Left lung (tissue), 10 donors: ENCODE results near the gene ZCCHC24. TPM values are rescaled to one million over a fixed set of nuclear protein-coding genes. Genes with fewer than 3 reads are reported as not detected.

ENCODE experiments used
- ATAC-seq: fragments of 200-7000 bp; cut with Tn5 transposase; one replicate; pipeline ENCODE4 v1.9.1; 2020; ENCODE audit warnings: moderate library complexity
- DNase-seq, 4 donors: peaks; one replicate each; pipeline ENCODE4 v3.0.0-alpha.2; 2013 to 2020
- H3K27ac ChIP-seq, 2 donors: fragments of 200-600 bp; sonication (generic) in 1 of 2; one replicate each; pipeline versions ENCODE4 v1.5.0 to v1.8.0; 2020 to 2021
- H3K27me3 ChIP-seq, 2 donors: fragments of 200-600 bp; sonication (generic) in 1 of 2; one replicate each; pipeline versions ENCODE4 v1.5.0 to v1.8.0; 2020 to 2021
- H3K36me3 ChIP-seq, 2 donors: fragments of 200-600 bp; sonication (generic) in 1 of 2; one replicate each; pipeline versions ENCODE4 v1.5.0 to v1.8.0; 2020 to 2021
- H3K4me1 ChIP-seq, 2 donors: fragments of 200-600 bp; one replicate each; pipeline ENCODE4 v1.8.0; 2021
- H3K4me3 ChIP-seq, 2 donors: fragments of 200-600 bp; sonication (generic) in 1 of 2; one replicate each; pipeline versions ENCODE4 v1.5.0 to v1.8.0; 2020 to 2021; ENCODE audit warnings: mild to moderate bottlenecking in 1 of 2
- H3K9me3 ChIP-seq, 2 donors: fragments of 200-600 bp; sonication (generic) in 1 of 2; one replicate each; pipeline versions ENCODE4 v1.5.0 to v1.8.0; 2020 to 2021
- intact Hi-C, 2 donors: fragments of 100-400 bp; cut with DNase I; formaldehyde crosslinking; loops; one replicate each; pipeline versions ENCODE4 v1.11.2 to v1.14.2; 2022
- polyA plus RNA-seq, 6 donors: library from polyadenylated mRNA; unstranded; fragments of 120-200 nt; gene quantifications; one replicate each; pipeline ENCODE4 v1.2.1, GENCODE V29; 2013; ENCODE audit not compliant: insufficient read length in 6 of 6
- total RNA-seq, 2 donors: library from RNA; stranded (reverse); fragmentation: NEBNext Ultra II Directional; extraction: Animal tissue kit (Norgen Biotek cat#: 25700); gene quantifications; one replicate each; pipeline ENCODE4 v1.2.1, GENCODE V29; 2021
- TF ChIP-seq, protein P1 (sequence below), 2 donors: fragments of 200-600 bp; sonication (generic) in 1 of 2; IDR thresholded peaks; one replicate each; pipeline versions ENCODE4 v1.5.0 to v1.8.0; 2021; ENCODE audit warnings: antibody characterized with exemption in 2 of 2
- donor health status: DM: no; HTN: yes; CAD: no.
- donor health status: DM: no; HTN: no; CAD: no.

The ZCCHC24 gene
- total and polyA plus RNA-seq, 8 donors = 28.9 to 48.3 (median 37.1) TPM

DNA sequence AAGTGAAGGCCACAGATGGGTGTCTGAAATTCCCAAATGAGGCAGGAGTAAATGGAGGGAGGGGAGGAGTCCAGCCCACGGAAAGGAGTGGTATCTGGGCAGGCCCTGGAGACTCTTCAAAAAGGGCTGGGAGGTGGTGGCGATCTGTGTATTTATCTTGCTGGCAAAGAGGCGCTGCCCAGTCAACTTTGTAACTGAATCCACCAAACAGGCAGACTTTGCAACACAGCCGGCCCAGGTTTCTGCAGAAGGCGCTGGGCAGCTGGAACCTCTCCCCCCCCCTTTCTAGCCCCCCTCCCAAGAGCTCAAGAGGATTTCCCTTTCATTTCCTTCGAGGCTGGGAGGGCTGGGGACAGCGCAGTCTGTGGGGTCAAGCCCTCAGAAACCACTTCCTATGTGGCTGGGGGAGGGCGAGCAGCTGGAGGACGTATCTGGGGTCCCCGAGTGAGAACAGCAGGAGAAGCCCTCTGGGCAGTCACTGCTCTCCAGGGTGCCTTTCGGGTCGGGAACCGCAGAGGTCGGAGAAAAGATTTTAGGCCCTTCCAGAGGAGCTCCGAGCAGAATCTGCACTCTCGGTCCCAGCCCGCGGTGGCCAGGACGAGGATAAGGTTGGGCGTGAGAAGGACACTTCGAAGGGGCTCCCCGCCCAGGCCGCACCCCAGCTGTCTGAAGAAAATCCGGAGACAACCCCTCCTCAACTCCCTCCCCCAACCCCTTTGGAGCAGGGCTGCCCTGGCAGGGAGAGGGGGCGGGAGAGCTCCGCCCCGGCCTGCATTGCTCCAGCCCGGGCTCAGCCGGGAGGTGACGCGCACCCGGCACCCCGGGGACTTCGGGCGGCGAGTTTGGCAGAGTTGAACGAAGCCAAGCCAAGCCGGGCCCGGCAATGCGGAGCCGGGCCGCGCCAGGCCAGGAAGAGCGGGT is 965 bp downstream of the ZCCHC24 start:
- DNase-seq (peak; percentile 40 to 91 (median 69)), ATAC-seq (peak; percentile 50)
- Histone ChIP-seq H3K9me3 (no peaks in the 10 kb centered on the region), H3K36me3 (no peaks in the 10 kb centered on the region), H3K4me1 (peaks cover 12 to 42% of the 10 kb centered on the region in 2 donors), H3K27me3 (peaks cover 0 to 16% of the 10 kb centered on the region in 2 donors), H3K27ac (peak overlapping the region; percentile 75 to 82), H3K4me3 (peak overlapping the region; percentile 77 to 91)
- TF ChIP-seq, protein P1, sequence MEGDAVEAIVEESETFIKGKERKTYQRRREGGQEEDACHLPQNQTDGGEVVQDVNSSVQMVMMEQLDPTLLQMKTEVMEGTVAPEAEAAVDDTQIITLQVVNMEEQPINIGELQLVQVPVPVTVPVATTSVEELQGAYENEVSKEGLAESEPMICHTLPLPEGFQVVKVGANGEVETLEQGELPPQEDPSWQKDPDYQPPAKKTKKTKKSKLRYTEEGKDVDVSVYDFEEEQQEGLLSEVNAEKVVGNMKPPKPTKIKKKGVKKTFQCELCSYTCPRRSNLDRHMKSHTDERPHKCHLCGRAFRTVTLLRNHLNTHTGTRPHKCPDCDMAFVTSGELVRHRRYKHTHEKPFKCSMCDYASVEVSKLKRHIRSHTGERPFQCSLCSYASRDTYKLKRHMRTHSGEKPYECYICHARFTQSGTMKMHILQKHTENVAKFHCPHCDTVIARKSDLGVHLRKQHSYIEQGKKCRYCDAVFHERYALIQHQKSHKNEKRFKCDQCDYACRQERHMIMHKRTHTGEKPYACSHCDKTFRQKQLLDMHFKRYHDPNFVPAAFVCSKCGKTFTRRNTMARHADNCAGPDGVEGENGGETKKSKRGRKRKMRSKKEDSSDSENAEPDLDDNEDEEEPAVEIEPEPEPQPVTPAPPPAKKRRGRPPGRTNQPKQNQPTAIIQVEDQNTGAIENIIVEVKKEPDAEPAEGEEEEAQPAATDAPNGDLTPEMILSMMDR (IDR thresholded peaks at IDR 0.05) = no peak
- intact Hi-C loops = loop anchor here in 1 of 2 donors (5.0 kb wide), 1 partner anchor 42 kb away; no protein-coding TSS in a partner anchor

DNA sequence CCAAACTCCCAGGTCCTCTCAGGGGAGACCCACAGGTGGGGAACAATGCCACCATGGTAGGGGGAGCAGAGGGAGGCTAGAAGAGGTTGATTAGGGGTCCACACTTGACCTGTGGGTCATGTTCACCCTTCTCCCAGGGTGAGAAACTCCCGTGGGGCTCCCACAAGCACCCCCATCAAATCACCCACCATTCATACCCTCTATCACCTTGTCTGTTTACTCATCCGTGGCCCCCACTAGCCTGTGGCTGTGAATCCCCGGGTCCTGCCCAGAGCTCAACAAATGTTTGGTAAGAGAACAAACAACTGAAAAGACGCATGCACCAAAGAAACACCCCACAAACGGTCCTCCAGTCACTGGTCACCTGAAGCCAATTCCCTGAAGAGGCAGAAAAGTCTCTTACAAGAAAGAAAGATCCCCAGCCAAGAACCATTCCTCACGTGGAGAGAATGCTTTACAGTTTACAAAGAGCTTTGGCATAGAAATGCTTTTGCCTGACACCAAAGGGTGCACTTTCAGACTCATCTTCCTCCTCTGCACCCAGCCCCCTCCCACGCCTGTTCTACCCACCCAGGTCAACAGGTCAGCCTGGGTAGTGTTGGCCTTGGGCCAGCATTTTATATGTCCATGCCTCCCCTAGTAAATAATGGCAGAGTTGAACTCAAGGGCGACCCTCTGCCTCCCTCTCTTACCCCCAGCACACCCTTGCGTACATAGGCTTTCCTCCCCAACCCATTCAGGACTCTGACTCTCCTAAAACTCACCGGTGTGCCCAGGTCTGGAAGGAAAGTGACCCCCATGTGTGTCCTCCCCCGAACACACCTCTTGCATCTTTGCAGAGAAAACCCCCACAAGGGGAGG is 1.9 kb downstream of the ZCCHC24 start:
- H3K4me3 ChIP-seq = peak overlapping the region; percentile 77 to 91
- H3K27ac ChIP-seq = peak overlapping the region in 1 of 2 donors; percentile 75
- no peaks in the 10 kb centered on the region for H3K36me3 ChIP-seq
- peaks cover 0 to 16% of the 10 kb centered on the region in 2 donors for H3K27me3 ChIP-seq
- intact Hi-C loops = loop anchor here in 1 of 2 donors (5.0 kb wide), 1 partner anchor 41 kb away; no protein-coding TSS in a partner anchor
- ATAC-seq (no peak), DNase-seq (no peak)
- TF ChIP-seq, protein P1 (IDR thresholded peaks at IDR 0.05) = no peak
- no peaks in the 10 kb centered on the region for H3K9me3 ChIP-seq
- H3K4me1 ChIP-seq = peaks cover 12 to 47% of the 10 kb centered on the region in 2 donors

DNA sequence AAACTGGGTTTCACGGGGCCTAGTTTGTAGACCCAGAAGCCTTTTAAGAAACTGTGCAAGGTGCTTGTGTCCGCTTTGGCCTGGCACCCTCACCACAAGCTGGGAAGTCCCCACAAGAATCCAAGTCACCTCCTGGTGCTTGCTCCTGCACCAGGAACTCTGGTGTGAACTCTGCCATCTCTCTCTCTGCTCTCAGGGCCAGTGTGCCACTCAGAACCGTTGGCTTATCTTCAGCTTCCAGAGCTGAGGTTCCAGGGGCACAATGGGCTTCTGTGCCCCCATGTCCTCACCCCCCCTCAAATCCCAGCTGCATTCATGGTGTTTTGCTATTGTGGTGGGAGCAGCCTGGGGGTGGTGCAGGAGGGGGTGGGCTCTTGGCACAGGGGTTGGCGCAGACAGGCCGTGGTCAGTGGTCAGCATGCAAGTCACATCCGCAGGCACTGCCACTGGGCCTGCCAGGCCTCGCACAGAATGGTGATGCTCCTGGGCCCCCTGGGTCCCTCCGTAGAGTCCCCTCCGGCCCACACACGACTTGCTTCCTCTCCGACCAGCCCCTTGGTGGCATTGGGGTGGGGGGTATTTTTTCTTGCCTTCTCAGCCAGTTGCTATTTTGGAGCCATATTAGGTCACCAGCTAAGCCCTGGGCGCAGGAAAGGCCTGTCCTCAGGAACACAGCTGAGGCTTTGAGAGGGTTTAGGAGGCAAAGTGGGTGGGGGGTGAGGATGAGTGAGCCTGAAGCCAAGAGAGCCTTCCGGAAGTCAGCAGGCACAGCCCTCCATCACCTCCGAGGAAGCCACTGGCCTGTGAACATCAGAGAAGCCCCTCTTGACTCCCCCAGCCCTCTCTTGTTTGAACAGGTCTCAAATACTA is 3.0 kb downstream of the ZCCHC24 start:
- Histone ChIP-seq H3K36me3 (no peaks in the 10 kb centered on the region), H3K4me3 (peak overlapping the region in 1 of 2 donors; percentile 77), H3K4me1 (peaks cover 12 to 48% of the 10 kb centered on the region in 2 donors), H3K9me3 (no peaks in the 10 kb centered on the region), H3K27ac (no peak overlapping the region), H3K27me3 (peaks cover 0 to 16% of the 10 kb centered on the region in 2 donors)
- TF ChIP-seq, protein P1 (IDR thresholded peaks at IDR 0.05) = no peak
- intact Hi-C loops = loop anchor here in 1 of 2 donors (5.0 kb wide), 1 partner anchor 40 kb away; no protein-coding TSS in a partner anchor
- no peak for DNase-seq
- no peak for ATAC-seq

DNA sequence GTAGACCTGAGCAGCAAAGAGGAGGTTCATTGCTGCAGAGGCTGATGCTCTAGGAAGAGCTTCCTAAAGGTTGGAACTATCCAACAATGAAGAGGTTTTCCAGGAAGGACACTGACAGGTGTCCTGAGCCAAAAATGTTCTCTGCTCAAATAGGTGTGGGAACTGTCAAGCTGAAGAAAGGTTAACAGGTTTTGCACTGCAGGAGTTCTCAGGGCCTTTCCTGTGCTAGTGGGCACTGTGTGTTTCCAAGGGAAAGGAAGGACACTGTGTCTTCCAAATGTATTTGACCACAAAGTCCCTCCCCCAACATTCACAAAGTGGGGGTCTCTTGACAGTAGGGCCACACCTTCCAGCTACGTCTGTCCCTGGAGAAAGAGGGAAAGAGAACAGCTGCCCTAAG is 4.0 kb downstream of the ZCCHC24 start:
- H3K27me3 ChIP-seq = peaks cover 0 to 8% of the 10 kb centered on the region in 2 donors
- TF ChIP-seq, protein P1 (IDR thresholded peaks at IDR 0.05) = no peak
- H3K4me1 ChIP-seq = peaks cover 12 to 46% of the 10 kb centered on the region in 2 donors
- DNase-seq = no peak
- H3K4me3 ChIP-seq = no peak overlapping the region
- ATAC-seq = no peak
- intact Hi-C loops = loop anchor here in 1 of 2 donors (5.0 kb wide), 1 partner anchor 39 kb away; no protein-coding TSS in a partner anchor
- no peaks in the 10 kb centered on the region for H3K9me3 ChIP-seq
- no peak overlapping the region for H3K27ac ChIP-seq
- no peaks in the 10 kb centered on the region for H3K36me3 ChIP-seq
